Prostate gland (tissue), 2 donors: ENCODE results near the gene ZSWIM8. TPM values are rescaled to one million over a fixed set of nuclear protein-coding genes. Genes with fewer than 3 reads are reported as not detected.
"Not testable (repeated sequence)": the region's sequence is repeated elsewhere in the genome, so short reads cannot be mapped to it uniquely, and the experiment has no call there.

ENCODE experiments used
- DNase-seq: peaks from one replicate; pipeline ENCODE4 v3.0.0-alpha.2; 2019; ENCODE audit warnings: low spot score
- H3K27ac ChIP-seq, 2 donors: fragments of 200-600 bp; sonication (generic); 2 replicates each; pipeline ENCODE4 v1.5.1; 2017 to 2019
- H3K27me3 ChIP-seq: fragments of 200-600 bp; sonication (generic); replicated peaks from 2 replicates; pipeline ENCODE4 v1.5.1; 2019; ENCODE audit not compliant: insufficient read depth
- H3K36me3 ChIP-seq, 2 donors: fragments of 200-600 bp; sonication (generic); 1 replicate in 1 of 2; 2 replicates in 1 of 2; pipeline versions ENCODE4 v1.5.1 to v1.8.1; 2017 to 2019
- H3K4me1 ChIP-seq: fragments of 200-600 bp; sonication (generic); replicated peaks from 2 replicates; pipeline ENCODE4 v1.5.1; 2019
- H3K4me3 ChIP-seq, 2 donors: fragments of 200-600 bp; sonication (generic); 2 replicates each; pipeline ENCODE4 v1.5.1; 2017 to 2019
- H3K9me3 ChIP-seq: fragments of 200-600 bp; sonication (generic); 2 replicates; pipeline ENCODE4 v1.5.1; 2017
- POLR2A ChIP-seq: fragments of 450-650 bp; IDR thresholded peaks from one replicate; pipeline ENCODE4 v1.6.1; 2016; ENCODE audit warnings: antibody characterized with exemption, mild to moderate bottlenecking
- POLR2AphosphoS5 ChIP-seq: sonication (generic); formaldehyde crosslinking; IDR thresholded peaks from one replicate; pipeline ENCODE4 v1.6.1; 2017; ENCODE audit warnings: antibody characterized with exemption
- WGBS: methylation state at CpG from one replicate; pipeline ENCODE4 v1.1.5; 2018; 5-methylcytosine and 5-hydroxymethylcytosine counted together
- intact Hi-C: fragments of 100-400 bp; cut with DNase I; formaldehyde crosslinking; loops from one replicate; pipeline ENCODE4 v1.14.2; 2022
- total RNA-seq, 2 donors: library from RNA; depleted of rRNA; stranded (reverse); fragments of >200 nt; gene quantifications; one replicate each; pipeline ENCODE4 v1.1.0, GENCODE V29; 2016
- TF ChIP-seq, protein P1 (sequence below), 4 experiments: fragments of 200-600 bp in 2 of 4; fragments of 450-650 bp in 2 of 4; sonication (generic) in 2 of 4; IDR thresholded peaks; 1 replicate in 3 of 4; 2 replicates in 1 of 4; pipeline ENCODE4 v1.5.1; 2016 to 2019; ENCODE audit warnings: antibody characterized with exemption in 4 of 4, mild to moderate bottlenecking in 2 of 4, moderate library complexity in 2 of 4

ZSWIM8 gene
- total RNA-seq, 2 donors from 2014 or later = 80.6 to 246 TPM

DNA sequence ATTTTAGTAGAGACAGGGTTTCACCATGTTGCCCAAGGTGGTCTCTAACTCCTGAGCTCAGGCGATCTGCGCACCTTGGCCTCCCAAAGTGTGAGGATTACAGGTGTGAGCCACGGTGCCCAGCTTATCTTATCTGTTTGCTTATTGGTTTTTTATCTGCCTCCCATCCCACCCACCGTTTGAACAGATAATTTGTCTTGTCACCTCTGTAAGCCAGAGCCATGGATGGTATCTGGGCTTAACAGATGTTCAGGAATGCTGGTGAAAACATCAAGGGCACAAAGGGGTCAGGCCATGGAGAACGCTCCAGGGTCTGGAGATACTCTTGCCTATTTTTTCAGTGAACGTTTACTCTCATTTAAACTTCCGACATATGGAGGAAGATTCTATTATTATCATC is 38.0 kb downstream of the ZSWIM8 start:
- no peak overlapping the region for H3K4me3 ChIP-seq
- H3K27ac ChIP-seq = no peak overlapping the region
- peaks cover 9% of the 10 kb centered on the region for H3K4me1 ChIP-seq
- TF ChIP-seq, protein P1, sequence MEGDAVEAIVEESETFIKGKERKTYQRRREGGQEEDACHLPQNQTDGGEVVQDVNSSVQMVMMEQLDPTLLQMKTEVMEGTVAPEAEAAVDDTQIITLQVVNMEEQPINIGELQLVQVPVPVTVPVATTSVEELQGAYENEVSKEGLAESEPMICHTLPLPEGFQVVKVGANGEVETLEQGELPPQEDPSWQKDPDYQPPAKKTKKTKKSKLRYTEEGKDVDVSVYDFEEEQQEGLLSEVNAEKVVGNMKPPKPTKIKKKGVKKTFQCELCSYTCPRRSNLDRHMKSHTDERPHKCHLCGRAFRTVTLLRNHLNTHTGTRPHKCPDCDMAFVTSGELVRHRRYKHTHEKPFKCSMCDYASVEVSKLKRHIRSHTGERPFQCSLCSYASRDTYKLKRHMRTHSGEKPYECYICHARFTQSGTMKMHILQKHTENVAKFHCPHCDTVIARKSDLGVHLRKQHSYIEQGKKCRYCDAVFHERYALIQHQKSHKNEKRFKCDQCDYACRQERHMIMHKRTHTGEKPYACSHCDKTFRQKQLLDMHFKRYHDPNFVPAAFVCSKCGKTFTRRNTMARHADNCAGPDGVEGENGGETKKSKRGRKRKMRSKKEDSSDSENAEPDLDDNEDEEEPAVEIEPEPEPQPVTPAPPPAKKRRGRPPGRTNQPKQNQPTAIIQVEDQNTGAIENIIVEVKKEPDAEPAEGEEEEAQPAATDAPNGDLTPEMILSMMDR (IDR thresholded peaks at IDR 0.05) = no peak
- TF ChIP-seq POLR2A (no peak), POLR2AphosphoS5 (no peak)
- H3K36me3 ChIP-seq = peaks cover 0 to 2% of the 10 kb centered on the region in 2 donors
- no peak for DNase-seq
- intact Hi-C loops = no loop called here
- H3K9me3 ChIP-seq = no peaks in the 10 kb centered on the region
- WGBS = 85% methylated on average over 7 of the region's 7 CpGs
- H3K27me3 ChIP-seq = no peaks in the 10 kb centered on the region

DNA sequence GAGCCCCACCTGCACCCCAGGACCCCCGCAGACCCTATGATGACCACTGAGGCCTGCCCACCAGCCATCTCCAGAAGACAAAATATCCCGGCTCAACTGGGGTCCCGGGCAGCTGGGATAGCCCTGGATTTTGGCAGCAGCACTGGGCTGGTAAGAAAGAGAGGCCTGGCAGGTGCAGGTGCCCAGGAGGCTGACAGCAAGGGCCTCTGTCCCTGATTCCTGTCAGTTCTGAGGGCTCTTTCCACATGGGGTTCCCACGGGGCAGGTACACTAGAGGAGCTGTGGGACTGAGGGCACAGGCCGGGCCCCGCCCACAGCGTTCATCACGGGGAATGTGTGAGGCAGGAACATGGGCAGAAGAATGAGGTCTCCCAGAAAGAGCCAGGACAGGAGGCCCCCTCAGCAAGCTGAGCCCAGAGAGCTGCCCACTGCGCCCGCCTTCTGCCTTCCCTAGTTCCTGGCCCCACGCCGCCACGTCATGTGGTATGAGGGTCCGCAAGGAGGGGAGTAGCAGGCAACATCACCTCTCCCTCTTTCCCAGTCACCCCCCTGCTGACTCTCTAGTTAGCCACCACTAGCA is 38.8 kb downstream of the ZSWIM8 start:
- H3K27me3 ChIP-seq = no peaks in the 10 kb centered on the region
- no peaks in the 10 kb centered on the region for H3K9me3 ChIP-seq
- DNase-seq = no peak
- no peak for TF ChIP-seq POLR2A
- TF ChIP-seq, protein P1 (IDR thresholded peaks at IDR 0.05) = no peak
- no peak for TF ChIP-seq POLR2AphosphoS5
- H3K27ac ChIP-seq = no peak overlapping the region
- peaks cover 0 to 2% of the 10 kb centered on the region in 2 donors for H3K36me3 ChIP-seq
- WGBS = 98% methylated on average over 14 of the region's 14 CpGs
- H3K4me1 ChIP-seq = peaks cover 9% of the 10 kb centered on the region
- intact Hi-C loops = no loop called here
- H3K4me3 ChIP-seq = no peak overlapping the region

DNA sequence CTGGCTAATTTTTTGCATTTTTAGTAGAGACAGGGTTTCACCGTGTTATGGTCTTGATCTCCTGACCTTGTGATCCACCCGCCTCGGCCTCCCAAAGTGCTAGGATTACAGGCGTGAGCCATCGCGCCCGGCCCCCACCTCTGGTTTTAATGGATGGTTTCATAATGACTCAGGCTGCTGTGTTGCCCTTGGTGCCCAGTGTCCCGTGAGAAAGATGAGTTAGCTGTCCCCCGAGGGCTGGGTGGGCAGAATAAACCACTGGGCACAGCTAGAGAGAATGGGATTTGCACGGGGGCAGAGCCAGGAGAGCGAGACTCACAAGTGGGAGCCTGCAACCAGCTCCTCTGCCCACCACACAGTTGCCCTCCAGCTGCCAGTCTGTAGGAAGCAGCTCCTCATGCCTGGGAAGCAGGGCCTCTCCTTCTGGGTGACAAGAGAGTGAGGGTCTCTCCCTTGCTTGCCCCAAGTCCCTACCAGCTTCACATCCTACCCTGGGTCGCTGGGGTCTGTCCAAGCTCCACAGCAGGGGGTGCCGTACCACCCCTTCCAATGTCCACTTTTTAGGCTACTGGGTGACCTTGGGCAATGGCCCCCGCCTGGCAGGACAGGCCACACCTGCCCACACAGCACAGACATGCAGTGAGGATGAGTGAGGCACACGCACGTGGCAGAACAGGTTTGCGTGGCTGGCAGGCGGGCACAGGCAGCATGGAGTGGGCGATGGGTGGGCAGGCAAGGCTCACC is 42.1 kb downstream of the ZSWIM8 start:
- 89% methylated on average over 18 of the region's 19 CpGs for WGBS
- intact Hi-C loops = no loop called here
- DNase-seq = no peak
- Histone ChIP-seq H3K4me1 (no peaks in the 10 kb centered on the region), H3K4me3 (no peak overlapping the region), H3K27ac (no peak overlapping the region), H3K9me3 (no peaks in the 10 kb centered on the region), H3K36me3 (peaks cover 0 to 2% of the 10 kb centered on the region in 2 donors), H3K27me3 (no peaks in the 10 kb centered on the region)
- TF ChIP-seq POLR2A (no peak), POLR2AphosphoS5 (no peak)
- TF ChIP-seq, protein P1 (IDR thresholded peaks at IDR 0.05) = no peak

DNA sequence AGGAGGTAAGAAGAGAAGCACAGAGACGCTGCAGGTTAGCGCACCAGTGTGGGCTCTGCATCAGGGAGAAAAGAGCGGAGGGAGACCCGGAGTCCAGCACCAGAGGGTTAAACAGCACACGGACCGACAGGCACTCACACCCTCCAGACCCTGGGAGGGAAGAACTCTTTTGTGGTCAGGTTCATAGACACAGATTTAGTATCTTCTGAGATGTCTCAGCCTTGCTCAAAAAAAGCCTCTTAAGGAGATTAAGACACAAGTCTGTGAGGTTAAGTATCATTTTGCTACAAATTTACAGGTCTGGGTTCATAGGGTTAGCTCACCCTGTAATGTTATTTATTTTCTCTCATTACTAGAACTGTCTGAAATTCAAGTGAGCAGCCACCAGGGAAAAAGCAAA is 42.8 kb downstream of the ZSWIM8 start:
- Histone ChIP-seq H3K4me3 (no peak overlapping the region), H3K27me3 (no peaks in the 10 kb centered on the region), H3K27ac (no peak overlapping the region), H3K9me3 (no peaks in the 10 kb centered on the region), H3K4me1 (no peaks in the 10 kb centered on the region), H3K36me3 (peaks cover 0 to 2% of the 10 kb centered on the region in 2 donors)
- WGBS = 87% methylated on average over 6 of the region's 6 CpGs
- TF ChIP-seq POLR2AphosphoS5 = no peak
- TF ChIP-seq, protein P1 (IDR thresholded peaks at IDR 0.05) = no peak
- no peak for TF ChIP-seq POLR2A
- DNase-seq = no peak
- intact Hi-C loops = no loop called here

DNA sequence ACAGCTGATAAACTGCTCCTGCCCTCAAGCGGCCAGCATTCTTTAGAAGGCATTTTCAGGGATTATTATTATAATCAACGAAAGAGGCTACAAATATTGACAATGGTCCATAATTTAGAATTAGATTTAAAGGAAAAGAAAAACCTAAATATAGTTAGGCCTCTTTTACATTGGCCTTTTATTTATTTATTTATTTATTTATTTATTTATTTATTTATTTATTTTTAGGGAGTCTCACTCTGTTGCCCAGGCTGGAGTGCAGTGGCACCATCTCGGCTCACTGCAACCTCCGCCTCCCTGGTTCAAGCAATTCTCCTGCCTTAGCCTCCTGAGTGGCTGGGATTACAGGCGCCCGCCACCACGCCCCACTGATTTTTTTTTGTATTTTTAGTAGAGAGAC is 43.7 kb downstream of the ZSWIM8 start:
- H3K27me3 ChIP-seq, DNase-seq, H3K4me1 ChIP-seq, H3K27ac ChIP-seq, H3K9me3 ChIP-seq, H3K36me3 ChIP-seq, intact Hi-C loops, H3K4me3 ChIP-seq: not testable (repeated sequence)
- WGBS = 89% methylated on average over 7 of the region's 7 CpGs
